Adrenal gland (tissue), 12 donors: ENCODE measurements around the gene HBS1L. TPM values are rescaled to one million over a fixed set of nuclear protein-coding genes. Genes with fewer than 3 reads are reported as not detected.

Experiments used
- DNase-seq, 7 donors: peaks; one replicate each; pipeline ENCODE4 v3.0.0-alpha.2; 2019 to 2020
- H3K27ac ChIP-seq, 5 donors: fragments of 200-600 bp; sonication (generic) in 4 of 5; 1 replicate in 3 of 5; 2 replicates in 2 of 5; pipeline versions ENCODE4 v1.5.1 to v1.8.0; 2016 to 2020; ENCODE audit warnings: mild to moderate bottlenecking in 1 of 5
- H3K27me3 ChIP-seq: fragments of 200-600 bp; 2 replicates; pipeline ENCODE4 v1.8.0; 2021
- H3K36me3 ChIP-seq, 2 donors: fragments of 200-600 bp; replicated peaks in 1 of 2; 1 replicate in 1 of 2; 2 replicates in 1 of 2; pipeline versions ENCODE4 v1.5.1 to v1.8.0; 2018 to 2022
- H3K4me1 ChIP-seq, 2 donors: fragments of 200-600 bp; replicated peaks in 1 of 2; 1 replicate in 1 of 2; 2 replicates in 1 of 2; pipeline versions ENCODE4 v1.5.1 to v1.8.0; 2018 to 2021
- H3K4me3 ChIP-seq, 4 donors: fragments of 200-600 bp; sonication (generic) in 3 of 4; one replicate each; pipeline ENCODE4 v1.5.1; 2016 to 2018
- H3K9me3 ChIP-seq, 3 donors: fragments of 200-600 bp; sonication (generic) in 1 of 3; replicated peaks in 1 of 3; 1 replicate in 2 of 3; 2 replicates in 1 of 3; pipeline versions ENCODE4 v1.5.1 to v1.8.0; 2016 to 2021
- CTCF ChIP-seq, 6 experiments: fragments of 450-650 bp in 4 of 6; fragments of 200-600 bp in 2 of 6; sonication (generic) in 1 of 6; IDR thresholded peaks; 1 replicate in 5 of 6; 2 replicates in 1 of 6; pipeline versions ENCODE4 v1.5.1 to v1.8.0; 2016 to 2021; ENCODE audit warnings: antibody characterized with exemption in 6 of 6, mild to moderate bottlenecking in 2 of 6, moderate library complexity in 1 of 6
- POLR2A ChIP-seq, 2 donors: fragments of 450-650 bp; IDR thresholded peaks; one replicate each; pipeline ENCODE4 v1.6.1; 2017; ENCODE audit warnings: antibody characterized with exemption in 2 of 2, mild to moderate bottlenecking in 2 of 2, moderate library complexity in 1 of 2
- WGBS, 4 donors: extraction: QIAGEN DNeasy Blood & Tissue Kit in 2 of 4; methylation state at CpG; one replicate each; pipeline versions ENCODE4 v1.1.5 to v1.1.7; 2013 to 2017; 5-methylcytosine and 5-hydroxymethylcytosine counted together
- intact Hi-C, 2 donors: fragments of 100-400 bp; cut with DNase I; formaldehyde crosslinking; loops; one replicate each; pipeline versions ENCODE4 v1.14.1 to v1.15.0; 2022 to 2023
- polyA plus RNA-seq, 3 donors: library from polyadenylated mRNA; stranded (reverse); fragments of 200-250 nt in 2 of 3; fragments of 350-450 nt in 1 of 3; fragmentation: Illumina TruSeq in 1 of 3; extraction: RNeasy Lipid Tissue Mini Kit (QIAGEN cat#74804) in 1 of 3; gene quantifications; one replicate each; pipeline ENCODE4 v1.2.3, GENCODE V29; 2013 to 2014
- total RNA-seq, 9 donors: library from RNA; depleted of rRNA in 4 of 9; stranded (reverse); fragments of >200 nt in 4 of 9; fragments of 120-200 nt in 1 of 9; fragmentation: NEBNext Ultra II Directional in 1 of 9; extraction: Animal tissue kit (Norgen Biotek cat#: 25700) in 1 of 9; gene quantifications; one replicate each; pipeline versions ENCODE4 v1.1.0 to v1.2.4, GENCODE V29; 2013 to 2023
- donor health status: healthy with polysubstance abuse.
- donor health status: Bipolar disorder and iron deficiency.
- donor health status: DM: yes; HTN: yes; CAD: no.
- donor health status: DM: no; HTN: no; CAD: no.
- donor health status: DM: no; HTN: no; CAD: no.
- donor health status: DM: yes; HTN: yes; CAD: no.

Gene HBS1L
- total and polyA plus RNA-seq, 12 donors, result 17.0 to 121 (median 58.4) TPM

DNA sequence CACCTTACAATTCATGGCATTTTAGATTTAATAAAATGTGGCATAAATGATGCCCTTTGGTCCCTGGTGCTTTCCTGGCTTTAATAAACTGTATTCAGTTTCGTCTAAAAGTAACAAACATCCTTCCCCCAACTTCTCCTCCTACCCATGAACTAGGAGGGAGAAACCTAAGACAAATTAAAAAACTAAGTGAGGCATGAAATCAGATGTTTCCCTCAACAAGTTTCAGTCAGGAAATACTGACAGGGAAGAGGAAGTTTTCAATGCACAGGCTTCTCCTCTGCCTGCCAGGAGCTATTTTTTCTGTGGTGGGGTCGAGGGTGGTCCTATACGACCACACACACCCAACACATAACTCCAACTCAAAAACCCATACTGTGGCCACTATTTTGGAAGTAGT lies 10.0 kb downstream of the HBS1L start:
- Histone ChIP-seq H3K27ac (no peak overlapping the region), H3K4me1 (no peaks in the 10 kb centered on the region), H3K4me3 (no peak overlapping the region), H3K27me3 (no peaks in the 10 kb centered on the region), H3K36me3 (peaks cover 0 to 19% of the 10 kb centered on the region in 2 donors), H3K9me3 (no peaks in the 10 kb centered on the region)
- TF ChIP-seq POLR2A (IDR thresholded peaks at IDR 0.05), result no peak
- no peak for TF ChIP-seq CTCF (IDR thresholded peaks at IDR 0.05)
- WGBS, 4 donors, result 57 to 67% (median 62%) methylated on average over 3 of the region's 3 CpGs
- DNase-seq, result no peak
- intact Hi-C loops, result no loop called here

DNA sequence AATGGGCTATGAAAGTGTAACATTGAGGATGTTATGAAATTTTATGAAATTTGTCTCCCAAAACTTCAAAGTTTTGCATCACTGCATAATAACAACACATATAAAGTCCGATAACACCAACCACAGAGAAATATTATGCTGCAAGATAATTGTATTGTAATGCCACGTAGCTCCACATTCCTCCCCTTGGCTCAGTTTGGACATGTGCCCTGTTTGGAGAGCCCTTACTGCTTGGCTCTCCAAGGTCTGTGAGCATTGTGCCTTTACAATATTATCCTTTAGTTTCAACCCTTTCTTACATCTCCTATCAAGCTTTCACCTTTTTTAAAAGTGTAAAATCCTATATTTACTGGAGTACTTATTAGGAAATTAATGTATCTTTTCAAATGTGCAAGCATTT lies 10.8 kb downstream of the HBS1L start:
- no peak for DNase-seq
- 74 to 85% (median 83%) methylated on average over 2 of the region's 2 CpGs for WGBS, 4 donors
- intact Hi-C loops, result no loop called here
- no peak for TF ChIP-seq CTCF (IDR thresholded peaks at IDR 0.05)
- no peak for TF ChIP-seq POLR2A (IDR thresholded peaks at IDR 0.05)
- no peaks in the 10 kb centered on the region for H3K4me1 ChIP-seq
- no peaks in the 10 kb centered on the region for H3K27me3 ChIP-seq
- H3K9me3 ChIP-seq, result no peaks in the 10 kb centered on the region
- no peak overlapping the region for H3K4me3 ChIP-seq
- peaks cover 0 to 18% of the 10 kb centered on the region in 2 donors for H3K36me3 ChIP-seq
- H3K27ac ChIP-seq, result no peak overlapping the region

- intact Hi-C loops, result no loop called here
- 83 to 88% (median 84%) methylated on average over 3 of the region's 3 CpGs for WGBS, 4 donors
- peaks cover 0 to 20% of the 10 kb centered on the region in 2 donors for H3K36me3 ChIP-seq
- no peak overlapping the region for H3K27ac ChIP-seq
- H3K27me3 ChIP-seq, result no peaks in the 10 kb centered on the region
- no peak for DNase-seq
- TF ChIP-seq CTCF (IDR thresholded peaks at IDR 0.05), result no peak
- TF ChIP-seq POLR2A (IDR thresholded peaks at IDR 0.05), result no peak
- H3K9me3 ChIP-seq, result no peaks in the 10 kb centered on the region
- no peak overlapping the region for H3K4me3 ChIP-seq
- H3K4me1 ChIP-seq, result no peaks in the 10 kb centered on the region
These were observed 11.3 kb downstream of the HBS1L start for GRCh38 chr6:135043364-135043763.

GRCh38 chr6:135038335-135038734 lies 16.3 kb downstream of the HBS1L start:
- Histone ChIP-seq H3K27me3 (no peaks in the 10 kb centered on the region), H3K27ac (no peak overlapping the region), H3K36me3 (peaks cover 0 to 23% of the 10 kb centered on the region in 2 donors), H3K4me3 (no peak overlapping the region), H3K4me1 (no peaks in the 10 kb centered on the region), H3K9me3 (no peaks in the 10 kb centered on the region)
- no peak for TF ChIP-seq POLR2A (IDR thresholded peaks at IDR 0.05)
- no peak for TF ChIP-seq CTCF (IDR thresholded peaks at IDR 0.05)
- WGBS, 4 donors, result 91 to 99% (median 94%) methylated on average over 2 of the region's 2 CpGs
- no peak for DNase-seq
- intact Hi-C loops, result no loop called here
